ENCODE results near the gene TMBIM1.
"Not testable (repeated sequence)": the region's sequence is repeated elsewhere in the genome, so short reads cannot be mapped to it uniquely, and the experiment has no call there.

The TMBIM1 gene

DNA sequence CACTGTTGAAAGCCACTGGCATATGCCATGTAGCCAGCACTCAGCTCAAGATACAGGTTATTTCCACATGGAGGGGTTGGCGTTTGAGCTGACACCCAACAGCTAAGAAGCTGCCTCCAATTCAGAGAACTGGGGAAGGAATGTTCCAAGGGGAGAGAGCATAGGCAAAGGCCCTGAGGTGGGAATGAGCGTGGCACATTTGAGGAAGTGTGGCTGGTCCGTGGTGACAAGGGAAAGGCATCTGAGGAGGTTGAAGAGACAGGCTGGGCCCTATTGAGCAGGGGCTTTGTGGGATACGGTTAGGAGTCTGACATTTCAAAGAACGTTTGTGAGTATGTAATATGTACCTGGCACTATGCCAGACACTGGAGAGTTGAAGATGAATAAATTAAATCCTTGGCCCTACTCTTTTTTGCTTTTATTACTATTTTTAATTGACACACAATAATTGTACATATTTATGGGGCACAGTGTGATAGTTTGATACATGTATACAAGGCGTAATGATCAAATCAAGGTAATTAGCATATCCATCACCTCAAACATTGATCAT, 27.6 kb upstream of the TMBIM1 start:
- DNase-seq (ENCODE audit: low spot score), result no peak

DNA sequence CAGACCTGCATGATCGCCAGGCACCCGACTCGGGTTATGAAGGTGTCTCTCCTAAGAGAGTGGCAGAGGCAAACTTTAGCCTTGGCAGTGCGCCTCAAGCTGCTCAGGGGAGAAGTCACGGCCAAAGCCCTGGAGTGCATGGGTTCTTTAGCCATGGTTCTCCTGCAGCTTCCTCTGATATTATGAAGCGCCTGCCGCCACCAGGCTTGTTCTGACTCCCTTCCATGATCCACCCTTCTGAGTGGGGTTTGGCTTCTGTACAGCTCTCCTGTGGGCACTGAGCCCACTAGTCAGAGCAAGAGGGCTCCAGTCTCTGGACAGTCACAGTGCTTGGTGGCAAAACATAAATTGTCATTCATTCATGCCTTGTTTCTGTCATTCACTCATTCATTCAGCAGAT, 25.9 kb upstream of the TMBIM1 start:
- no peak for DNase-seq (ENCODE audit: low spot score)

DNA sequence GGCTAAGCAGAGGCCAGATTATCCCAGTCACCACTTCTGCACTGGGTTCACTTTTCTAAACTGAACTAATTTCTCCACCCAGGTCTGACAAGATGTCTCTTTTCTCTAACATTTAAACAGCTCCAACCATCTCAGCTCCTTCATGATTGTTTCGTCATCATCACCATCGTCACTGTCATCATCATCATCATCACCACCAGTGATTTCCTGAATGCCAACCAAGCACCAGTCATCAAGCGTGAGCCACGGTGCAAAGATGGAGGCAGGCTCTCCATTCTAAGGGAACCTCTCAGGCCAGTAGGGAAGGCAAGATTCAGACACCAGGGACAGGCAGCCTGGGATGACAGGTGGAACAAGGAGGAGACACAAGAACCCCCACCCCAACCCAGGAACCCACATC, 25.5 kb upstream of the TMBIM1 start:
- DNase-seq (ENCODE audit: low spot score), result no peak

DNA sequence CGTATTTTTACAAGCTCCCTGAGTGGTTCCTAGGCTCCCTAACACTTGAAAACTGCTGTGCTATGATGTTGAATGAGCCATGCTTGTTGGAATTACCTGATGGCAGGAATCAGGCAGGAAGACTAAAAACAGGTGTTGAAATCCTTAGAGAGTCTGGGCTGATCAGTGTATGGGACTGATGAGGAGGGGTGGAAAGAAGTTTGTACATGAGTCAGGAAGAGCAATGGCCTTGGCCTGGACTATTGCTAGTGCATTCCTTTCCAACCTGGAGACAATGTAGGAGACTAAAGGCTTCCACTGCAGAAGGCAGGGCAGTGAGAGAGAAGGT, 25.0 kb upstream of the TMBIM1 start:
- no peak for DNase-seq (ENCODE audit: low spot score)

DNA sequence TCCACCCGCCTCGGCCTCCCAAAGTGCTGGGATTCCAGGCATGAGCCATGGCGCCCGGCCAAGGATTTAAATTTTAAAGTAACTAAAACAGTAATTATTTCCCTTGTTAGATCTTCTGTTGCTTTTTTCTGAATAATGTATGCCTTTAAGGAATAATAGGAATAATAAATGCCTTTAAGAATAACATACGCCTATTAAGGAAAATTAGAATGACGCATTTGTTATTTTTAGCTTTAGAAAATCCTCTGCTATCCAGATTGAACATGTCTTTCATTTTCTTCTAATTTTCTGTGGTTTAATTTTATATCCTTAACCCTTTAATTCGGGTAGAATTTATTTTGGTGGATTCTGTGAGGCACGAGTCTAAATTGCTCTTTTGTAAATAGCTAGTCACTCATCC, 23.1 kb upstream of the TMBIM1 start:
- DNase-seq (ENCODE audit: low spot score), result no peak

DNA sequence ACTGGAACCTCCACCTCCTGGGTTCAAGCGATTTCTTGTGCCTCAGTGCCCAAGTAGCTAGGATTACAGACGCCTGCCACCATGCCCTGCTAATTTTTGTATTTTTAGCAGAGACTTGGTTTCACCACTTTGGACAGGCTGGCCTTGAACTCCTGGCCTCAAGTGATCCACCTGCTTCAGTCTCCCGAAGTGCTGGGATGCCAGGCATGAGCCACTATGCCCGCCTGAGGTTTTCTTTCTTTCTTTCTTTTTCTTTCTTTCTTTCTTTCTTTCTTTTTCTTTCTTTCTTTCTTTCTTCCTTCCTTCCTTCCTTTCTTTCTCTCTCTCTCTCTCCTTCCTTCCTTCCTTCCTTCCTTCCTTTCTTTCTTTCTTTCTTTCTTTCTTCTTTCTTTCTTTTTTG, 22.5 kb upstream of the TMBIM1 start:
- DNase-seq (ENCODE audit: low spot score), result not testable (repeated sequence)

DNA sequence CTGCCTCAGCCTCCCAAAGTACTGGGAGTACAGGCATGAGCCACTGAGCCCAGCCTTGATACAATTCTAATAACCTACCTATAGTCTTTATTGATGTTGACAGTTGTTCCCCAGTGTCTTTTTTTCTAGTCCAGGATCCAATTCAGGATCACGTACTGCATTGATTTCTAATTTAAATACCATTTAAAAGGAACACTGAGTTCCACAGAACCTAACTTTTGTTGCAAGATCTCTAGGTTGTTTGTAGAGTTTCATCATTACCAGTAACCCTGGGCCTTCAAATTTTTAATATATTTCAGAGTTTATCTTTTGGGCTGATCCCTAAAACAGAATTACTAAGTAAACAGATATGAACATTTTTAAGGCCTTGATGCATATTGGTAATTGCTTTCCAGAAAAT, 21.1 kb upstream of the TMBIM1 start:
- no peak for DNase-seq (ENCODE audit: low spot score)

DNA sequence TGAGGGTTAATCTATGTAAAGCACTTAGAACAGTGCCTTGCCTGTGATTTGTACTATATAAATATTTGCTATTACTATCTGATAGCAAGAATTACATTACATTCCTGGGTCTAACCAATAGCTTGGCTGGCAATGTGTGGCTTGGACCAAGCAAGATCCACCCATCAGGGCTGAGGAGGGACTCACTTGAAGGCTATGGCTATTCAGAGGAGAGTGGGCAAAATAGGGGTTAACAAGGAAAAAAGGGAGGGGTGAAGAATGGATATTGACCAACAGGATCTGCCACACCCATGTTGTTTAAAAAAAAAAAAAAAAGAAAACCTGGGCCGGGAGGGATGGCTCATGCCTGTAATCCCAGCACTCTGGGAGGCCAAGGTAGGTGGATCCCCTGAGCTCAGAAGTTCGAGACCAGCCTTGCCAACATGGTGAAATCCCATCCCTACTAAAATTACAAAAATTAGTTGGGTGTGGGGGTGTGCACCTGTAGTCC, 20.0 kb upstream of the TMBIM1 start:
- DNase-seq (ENCODE audit: low spot score), result no peak

DNA sequence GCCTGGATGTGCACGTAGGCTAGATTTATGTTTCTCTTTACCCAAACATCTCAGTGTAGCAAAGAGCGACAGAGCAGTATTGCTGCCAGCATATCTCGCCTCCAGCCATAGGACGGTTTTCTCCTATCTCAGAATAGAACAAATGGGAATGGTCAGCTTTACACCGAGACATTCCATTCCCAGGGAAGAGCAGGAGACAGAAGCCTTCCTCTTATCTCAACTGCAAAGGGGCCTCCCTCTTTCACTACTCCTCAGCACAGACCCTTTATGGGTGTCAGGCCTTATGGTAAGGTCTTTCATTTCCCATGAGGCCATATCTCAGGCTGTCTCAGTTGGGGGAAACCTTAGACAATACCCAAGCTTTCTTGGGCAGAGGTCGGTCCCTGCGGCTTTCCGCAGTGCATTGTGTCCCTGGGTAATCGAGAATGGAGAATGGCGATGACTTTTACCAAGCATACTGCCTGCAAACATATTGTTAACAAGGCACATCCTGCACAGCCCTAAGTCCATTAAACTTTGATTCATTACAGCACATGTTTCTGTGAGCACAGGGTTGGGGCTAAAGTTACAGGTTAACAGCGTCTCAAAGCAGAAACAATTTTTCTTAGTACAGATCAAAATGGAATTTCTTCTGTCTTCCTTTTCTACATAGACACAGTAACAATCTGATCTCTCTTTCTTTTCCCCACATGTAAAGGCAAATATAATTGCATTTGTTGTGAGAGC, 19.4 kb upstream of the TMBIM1 start:
- not testable (repeated sequence) for DNase-seq (ENCODE audit: low spot score)

DNA sequence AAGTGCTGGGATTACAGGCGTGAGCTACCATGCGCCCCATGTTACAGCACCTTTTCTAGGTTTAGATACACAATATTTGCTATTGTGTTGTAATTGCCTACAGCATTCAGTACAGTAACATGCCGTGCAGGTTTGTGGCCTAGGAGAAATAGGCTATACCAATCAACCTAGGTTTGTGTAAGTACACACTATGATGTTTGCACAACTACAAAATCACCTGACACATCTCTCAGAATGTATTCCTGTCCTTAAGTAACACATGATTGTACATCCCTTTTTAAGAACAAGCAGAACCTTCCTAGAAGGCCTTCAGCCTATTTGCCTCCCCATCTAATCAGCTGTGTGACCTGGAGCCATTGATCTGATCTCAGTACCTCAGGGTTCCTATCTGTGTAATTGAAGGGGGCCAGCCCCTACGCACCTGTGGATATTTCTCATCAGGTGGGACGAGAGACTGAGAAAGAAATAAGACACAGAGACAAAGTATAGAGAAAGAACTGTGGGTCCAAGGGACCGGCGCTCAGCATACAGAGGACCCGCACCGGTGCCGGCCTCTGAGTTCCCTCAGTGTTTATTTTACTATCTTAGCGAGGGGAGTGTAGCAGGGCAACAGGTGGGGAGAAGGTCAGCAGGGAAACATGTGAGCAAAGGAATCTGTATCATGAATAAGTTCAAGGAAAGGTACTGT, 18.7 kb upstream of the TMBIM1 start:
- DNase-seq (ENCODE audit: low spot score), result no peak

DNA sequence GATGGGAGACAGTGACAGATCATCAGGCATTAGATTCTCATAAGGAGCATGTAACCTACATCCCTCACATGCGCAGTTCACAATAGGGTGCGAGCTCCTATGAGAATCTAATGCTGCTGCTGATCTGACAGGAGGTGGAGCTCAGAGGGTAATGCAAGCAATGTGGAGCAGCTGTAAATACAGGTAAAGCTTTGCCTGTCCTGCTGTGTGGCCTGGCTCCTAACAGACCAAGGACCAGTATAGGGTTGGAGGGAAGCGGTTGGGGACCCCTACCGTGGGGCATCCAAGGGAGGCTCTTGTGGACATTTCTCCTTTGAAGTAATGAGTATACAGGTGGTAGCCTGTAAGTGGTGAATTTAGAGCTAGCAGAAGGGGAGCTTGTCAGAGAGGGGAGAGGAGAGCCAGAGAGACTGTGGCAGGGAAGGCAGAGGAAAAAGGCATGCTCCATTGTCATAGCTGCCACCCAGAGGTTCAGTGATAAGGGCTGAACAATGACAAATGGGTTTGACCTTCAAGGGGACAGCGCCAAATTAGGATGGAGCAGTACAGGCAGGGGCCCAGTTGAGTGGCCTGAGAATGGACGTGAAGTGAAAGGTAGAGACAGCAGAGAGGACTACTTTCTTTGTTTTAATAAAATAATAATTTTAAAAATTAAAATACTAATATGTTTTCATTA, 15.2 kb upstream of the TMBIM1 start:
- DNase-seq (ENCODE audit: low spot score), result no peak

DNA sequence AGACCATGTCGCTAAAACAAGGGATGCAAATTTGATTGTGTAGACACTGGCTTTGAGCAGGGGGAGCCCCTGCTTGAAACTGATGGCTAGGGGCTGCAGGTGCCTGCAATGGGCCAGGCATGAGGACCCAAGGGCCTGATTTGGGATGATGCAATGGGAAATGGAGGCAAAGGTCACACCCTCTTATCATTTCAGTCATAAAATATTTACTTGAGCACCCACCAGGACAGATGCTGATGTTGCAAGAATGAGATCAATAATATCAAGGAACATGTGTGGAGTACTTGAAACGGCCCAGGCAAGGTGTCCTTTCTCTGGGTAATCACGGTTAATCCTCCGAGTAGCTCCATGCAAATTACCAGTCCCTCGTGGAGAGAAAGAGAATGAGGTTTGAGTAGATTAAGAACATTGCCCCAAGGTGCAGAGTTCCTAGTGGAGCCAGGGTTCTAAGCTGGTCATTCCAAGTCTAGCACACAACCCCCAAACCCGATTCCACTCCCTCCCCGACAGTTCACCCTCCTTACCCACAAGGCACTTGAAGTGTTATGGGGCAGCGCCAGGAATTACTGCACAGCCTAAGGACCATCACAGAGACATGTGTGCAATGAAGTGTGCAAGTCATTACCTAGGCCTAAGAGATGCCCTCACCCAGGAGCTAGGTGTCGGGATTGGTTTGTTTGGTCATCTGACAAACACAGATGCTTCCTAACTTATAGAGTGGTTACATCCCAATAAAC, 14.0 kb upstream of the TMBIM1 start:
- DNase-seq (ENCODE audit: low spot score), result no peak

DNA sequence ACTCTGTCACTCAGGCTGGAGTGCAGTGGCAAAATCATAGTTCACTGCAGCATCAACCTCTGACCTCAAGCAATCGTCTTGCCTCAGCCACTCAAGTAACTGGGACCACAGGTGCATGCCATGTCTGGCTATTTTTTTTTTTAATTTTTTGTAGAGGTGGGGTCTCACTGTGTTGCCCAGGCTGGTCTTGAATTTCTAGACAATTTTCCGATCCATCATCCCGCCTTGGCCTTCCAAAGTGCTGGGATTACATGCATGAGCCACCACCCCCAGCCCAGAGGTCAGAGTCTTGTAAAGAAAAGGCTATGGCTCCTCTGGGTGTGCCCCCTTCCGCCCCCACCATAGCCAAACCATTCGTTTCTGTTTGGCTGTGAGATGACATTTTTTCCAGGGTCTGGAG, 13.1 kb upstream of the TMBIM1 start:
- DNase-seq (ENCODE audit: low spot score), result no peak

DNA sequence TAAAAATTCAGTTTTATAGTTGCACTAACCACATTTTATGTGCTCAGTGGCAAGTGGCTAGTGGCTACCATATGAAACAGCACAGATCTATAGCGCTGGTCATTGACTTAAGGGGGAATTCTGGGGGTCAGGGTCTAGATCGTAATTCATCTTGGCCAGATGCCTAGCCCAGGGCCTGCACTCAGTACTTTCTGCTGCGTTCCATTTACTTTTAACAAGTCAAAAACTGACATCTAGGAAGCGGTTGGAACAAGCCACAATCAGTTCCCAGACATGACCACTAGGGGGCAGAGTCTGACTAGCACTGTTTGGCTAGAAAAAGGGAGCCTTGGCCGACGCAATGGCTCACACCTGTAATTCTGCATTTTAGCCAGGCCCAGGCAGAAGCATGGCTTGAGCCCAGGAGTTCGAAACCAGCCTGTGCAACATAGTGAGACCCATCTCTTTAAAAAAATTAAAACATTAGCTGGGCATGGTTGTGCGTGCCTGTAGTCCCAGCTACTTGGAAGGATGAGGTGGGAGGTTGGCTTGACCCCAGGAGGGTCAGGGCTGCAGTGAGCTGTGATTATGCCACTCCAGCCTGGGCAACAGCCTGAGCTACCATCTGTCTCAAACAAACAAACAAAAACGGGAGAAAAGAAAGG, 9.0 kb upstream of the TMBIM1 start:
- DNase-seq (ENCODE audit: low spot score), result peak; percentile 81

DNA sequence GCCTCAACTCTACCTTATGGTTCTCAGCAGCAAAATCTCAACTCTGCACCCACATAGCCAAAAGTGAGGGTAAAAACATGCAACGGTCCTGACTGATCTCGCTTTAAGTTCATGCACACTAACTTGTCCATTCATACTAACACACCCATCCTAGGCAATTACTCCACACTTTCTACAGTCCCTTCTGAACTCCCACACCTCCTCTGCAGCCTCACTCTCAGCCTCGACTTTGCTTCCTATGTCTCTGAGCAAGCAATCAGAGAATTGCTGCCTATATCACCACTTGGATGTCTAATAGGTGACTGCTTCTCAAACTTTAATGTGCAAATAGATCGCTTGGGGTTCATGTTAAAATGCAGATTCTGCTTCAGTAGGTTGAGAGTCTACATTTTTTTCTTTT, 7.8 kb upstream of the TMBIM1 start:
- no peak for DNase-seq (ENCODE audit: low spot score)

DNA sequence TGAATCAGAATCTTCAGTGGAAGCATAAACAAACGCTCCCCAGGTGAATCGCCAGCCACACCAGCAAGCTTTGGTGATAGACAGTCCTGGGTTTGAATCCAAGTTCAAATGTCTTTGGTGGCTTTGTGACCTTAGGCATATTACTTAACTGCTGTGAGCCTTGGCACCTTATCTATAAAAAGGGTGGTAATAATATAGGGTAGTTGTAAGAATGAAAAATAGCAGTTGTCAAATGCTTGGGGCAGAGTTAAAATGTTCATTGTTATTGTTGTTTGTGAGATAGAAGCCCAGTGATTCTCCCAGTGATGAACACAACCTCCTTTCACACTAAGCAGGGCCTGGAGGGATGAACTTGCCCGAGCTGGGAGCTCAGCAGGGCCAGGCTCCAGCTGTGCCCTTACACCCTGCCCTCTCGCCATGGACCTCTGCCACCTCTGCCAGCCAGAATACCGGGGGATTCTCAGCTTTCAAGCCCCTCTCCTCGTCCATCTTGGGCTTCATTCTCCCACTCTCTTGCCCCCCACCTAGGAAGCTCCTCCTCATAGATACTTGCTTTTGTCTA, 6.1 kb upstream of the TMBIM1 start:
- DNase-seq (ENCODE audit: low spot score), result no peak

DNA sequence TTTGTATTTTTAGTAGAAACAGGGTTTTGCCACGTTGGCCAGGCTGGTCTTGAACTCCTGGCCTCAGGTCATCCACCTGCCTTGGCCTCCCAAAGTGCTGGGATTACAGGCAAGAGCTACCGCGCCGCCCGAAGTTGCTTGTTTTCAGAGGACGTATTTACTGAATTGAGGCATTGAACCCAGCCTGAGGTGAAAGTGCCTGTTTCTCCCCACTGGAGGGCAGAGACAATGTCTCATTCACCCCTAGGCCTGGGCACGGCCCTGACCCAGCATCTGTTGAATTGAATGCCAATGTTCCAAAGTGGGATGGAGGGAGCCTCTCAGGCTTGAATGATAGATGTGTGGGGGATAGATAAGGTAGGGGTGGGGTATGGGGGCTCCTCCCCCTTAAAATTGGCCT, 4.5 kb upstream of the TMBIM1 start:
- DNase-seq (ENCODE audit: low spot score), result no peak

DNA sequence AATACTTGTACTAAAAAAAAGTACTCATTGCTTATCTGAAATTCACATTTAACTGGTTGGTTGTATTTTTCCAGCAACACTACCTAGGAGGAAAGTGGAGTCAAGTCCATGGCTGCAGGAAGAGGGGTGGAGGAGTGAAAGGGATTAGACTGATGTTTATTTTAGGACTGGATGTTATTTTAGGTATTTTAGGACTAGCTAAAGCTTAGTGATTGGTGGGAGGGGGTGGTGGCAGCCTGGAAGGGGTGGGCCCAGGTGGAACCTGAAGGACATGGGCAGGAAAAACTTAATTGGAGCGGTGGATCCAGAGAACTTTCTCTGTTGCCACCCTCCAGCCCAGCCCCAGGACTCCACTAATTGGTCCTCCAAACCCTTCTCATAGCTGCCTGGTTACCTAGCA, 3.9 kb upstream of the TMBIM1 start:
- DNase-seq (ENCODE audit: low spot score), result no peak

DNA sequence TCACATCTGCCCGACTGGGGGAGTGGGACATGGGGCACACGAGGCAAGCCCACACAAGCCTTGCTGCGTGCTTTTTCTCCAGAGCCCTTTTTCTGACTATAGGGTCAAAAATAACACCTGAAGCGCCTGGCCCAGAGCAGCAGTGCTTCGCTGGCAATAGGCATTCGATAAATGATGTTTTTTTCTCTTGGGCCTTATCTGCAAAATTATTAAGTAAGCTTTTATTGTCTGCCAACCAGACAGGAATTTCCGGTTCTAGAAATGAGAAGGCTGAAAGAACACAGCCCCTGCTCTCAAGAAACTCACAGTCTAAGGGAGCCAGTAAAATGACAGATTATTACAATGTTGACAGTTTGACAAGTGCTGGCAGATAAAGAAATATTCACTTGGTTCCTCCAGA, 2.7 kb upstream of the TMBIM1 start:
- no peak for DNase-seq (ENCODE audit: low spot score)

DNA sequence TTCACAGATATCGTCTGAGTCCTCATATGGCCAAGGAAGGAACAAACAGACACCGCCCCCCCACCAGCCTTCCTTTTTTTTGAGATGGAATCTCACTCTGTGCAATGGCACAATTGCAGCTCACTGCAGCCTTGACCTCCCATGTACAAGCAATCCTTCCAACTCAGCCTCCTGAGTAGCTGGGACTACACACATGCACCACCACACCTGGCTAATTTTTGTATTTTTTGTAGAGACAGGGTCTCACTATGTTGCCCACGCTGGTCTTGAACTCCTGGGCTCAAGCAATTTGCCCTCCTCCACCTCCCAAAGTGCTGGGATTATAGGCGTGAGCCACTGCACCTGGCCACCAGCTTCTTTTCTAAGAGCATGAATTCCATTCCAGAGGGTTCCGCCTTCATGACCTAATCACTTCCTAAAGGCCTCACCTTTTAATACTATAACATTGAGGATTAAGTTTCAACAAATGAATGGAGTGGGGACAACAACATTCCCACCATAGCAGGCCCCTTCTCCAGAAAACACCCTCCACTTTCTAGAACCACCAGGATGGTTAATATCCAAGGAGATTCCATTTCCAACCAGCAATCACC, 2.2 kb upstream of the TMBIM1 start:
- DNase-seq (ENCODE audit: low spot score), result no peak
